ENCODE results near the gene PRKAG2. TPM values are rescaled to one million over a fixed set of nuclear protein-coding genes. Genes with fewer than 3 reads are reported as not detected.

PRKAG2 gene
- polyA plus RNA-seq, 3 donors, result 29.2 to 59.8 (median 30.9) TPM

GRCh38 chr7:151625606-151626005 lies 251.3 kb downstream of the PRKAG2 start:
- Mint-ChIP-seq H3K27ac (peak overlapping the region in 2 of 7 donors; percentile 60 to 70), H3K27me3 (ENCODE audit: low read depth in 3 of 3) (peaks cover 0 to 2% (median 0%) of the 10 kb centered on the region in 3 donors), H3K9me3 (peaks cover 0 to 1% (median 0%) of the 10 kb centered on the region in 7 donors), H3K36me3 (peaks cover 54 to 70% of the 10 kb centered on the region in 2 donors), H3K4me3 (no peak overlapping the region), H3K4me1 (peaks cover 10% of the 10 kb centered on the region)
- Histone ChIP-seq H3K9ac (ENCODE audit: insufficient read depth, low read length, poor library complexity, severe bottlenecking) (no peak overlapping the region), H3K4me3 (replicated peaks in 1 of 3; ENCODE audit: low read depth in 2 of 3, low read length in 3 of 3) (no peak overlapping the region), H3K79me2 (ENCODE audit: insufficient read depth, low read length) (peaks cover 54% of the 10 kb centered on the region), H3K9me3 (replicated peaks in 1 of 2; ENCODE audit: control insufficient read depth in 1 of 2, insufficient read depth in 1 of 2, low read length in 2 of 2) (no peaks in the 10 kb centered on the region), H3K27ac (ENCODE audit: low read depth in 1 of 2, low read length in 2 of 2) (peak overlapping the region in 1 of 2 donors; percentile 6), H2AFZ (ENCODE audit: insufficient read depth, low read depth, low read length, poor library complexity, severe bottlenecking) (no peak overlapping the region), H4K20me1 (ENCODE audit: insufficient read depth, low read length) (peaks cover 96% of the 10 kb centered on the region), H3K4me2 (replicated peaks; ENCODE audit: extremely low read depth, low read length, poor library complexity, severe bottlenecking) (no peak overlapping the region), H3K36me3 (replicated peaks in 1 of 2; ENCODE audit: control insufficient read depth in 1 of 2, insufficient read depth in 2 of 2, low read length in 2 of 2) (peaks cover 23 to 77% of the 10 kb centered on the region in 2 donors), H3K27me3 (ENCODE audit: control insufficient read depth in 2 of 2, insufficient read depth in 2 of 2, low read length in 2 of 2) (no peaks in the 10 kb centered on the region), H3K4me1 (ENCODE audit: control insufficient read depth in 1 of 2, insufficient read depth in 2 of 2, low read length in 2 of 2) (peaks cover 2 to 4% of the 10 kb centered on the region in 2 donors)
- TF ChIP-seq, protein P1, sequence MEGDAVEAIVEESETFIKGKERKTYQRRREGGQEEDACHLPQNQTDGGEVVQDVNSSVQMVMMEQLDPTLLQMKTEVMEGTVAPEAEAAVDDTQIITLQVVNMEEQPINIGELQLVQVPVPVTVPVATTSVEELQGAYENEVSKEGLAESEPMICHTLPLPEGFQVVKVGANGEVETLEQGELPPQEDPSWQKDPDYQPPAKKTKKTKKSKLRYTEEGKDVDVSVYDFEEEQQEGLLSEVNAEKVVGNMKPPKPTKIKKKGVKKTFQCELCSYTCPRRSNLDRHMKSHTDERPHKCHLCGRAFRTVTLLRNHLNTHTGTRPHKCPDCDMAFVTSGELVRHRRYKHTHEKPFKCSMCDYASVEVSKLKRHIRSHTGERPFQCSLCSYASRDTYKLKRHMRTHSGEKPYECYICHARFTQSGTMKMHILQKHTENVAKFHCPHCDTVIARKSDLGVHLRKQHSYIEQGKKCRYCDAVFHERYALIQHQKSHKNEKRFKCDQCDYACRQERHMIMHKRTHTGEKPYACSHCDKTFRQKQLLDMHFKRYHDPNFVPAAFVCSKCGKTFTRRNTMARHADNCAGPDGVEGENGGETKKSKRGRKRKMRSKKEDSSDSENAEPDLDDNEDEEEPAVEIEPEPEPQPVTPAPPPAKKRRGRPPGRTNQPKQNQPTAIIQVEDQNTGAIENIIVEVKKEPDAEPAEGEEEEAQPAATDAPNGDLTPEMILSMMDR (IDR thresholded peaks at IDR 0.05), result no peak
- intact Hi-C loops (cut with micrococcal nuclease), result no loop called here
- DNase-seq, result no peak
- 85% methylated on average over 7 of the region's 9 CpGs for WGBS (ENCODE audit: insufficient coverage)

DNA sequence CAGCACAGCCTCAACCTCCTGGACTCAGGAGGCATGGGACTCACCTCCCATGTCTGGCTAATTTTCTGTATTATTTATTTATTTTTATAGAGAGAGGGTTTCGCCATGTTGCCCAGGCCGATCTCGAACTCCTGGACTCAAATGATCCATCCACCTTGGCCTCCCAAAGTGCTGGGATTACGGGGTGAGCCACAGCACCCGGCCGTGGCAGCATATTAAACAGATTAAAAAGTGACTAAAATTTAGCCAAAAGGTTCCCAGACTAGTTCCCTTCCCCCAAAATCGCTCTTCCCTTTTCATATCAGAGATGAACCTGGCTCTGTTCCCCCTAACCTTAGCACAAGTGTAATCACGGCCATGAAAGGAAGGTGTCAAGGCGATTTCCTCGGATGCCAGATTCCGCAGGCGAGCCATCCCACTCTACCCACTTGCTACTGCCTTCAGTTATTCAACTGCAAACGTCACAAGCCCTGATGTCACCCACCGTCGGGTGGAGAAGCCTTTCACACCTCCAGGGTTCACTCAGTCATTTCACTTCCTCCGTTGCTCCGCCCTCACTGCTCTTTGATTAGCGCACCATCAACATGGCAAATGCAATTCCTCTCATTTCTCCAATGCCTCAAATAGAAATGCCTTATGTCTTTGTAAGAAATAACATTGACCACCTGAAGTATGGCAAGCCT lies 252.5 kb downstream of the PRKAG2 start:
- H3K9ac ChIP-seq (ENCODE audit: insufficient read depth, low read length, poor library complexity, severe bottlenecking), result no peak overlapping the region
- intact Hi-C loops (cut with micrococcal nuclease), result no loop called here
- H3K79me2 ChIP-seq (ENCODE audit: insufficient read depth, low read length), result peaks cover 44% of the 10 kb centered on the region
- H3K9me3 Mint-ChIP-seq, result peaks cover 0 to 1% (median 0%) of the 10 kb centered on the region in 7 donors
- no peak overlapping the region for H3K4me2 ChIP-seq (replicated peaks; ENCODE audit: extremely low read depth, low read length, poor library complexity, severe bottlenecking)
- H3K4me3 ChIP-seq (replicated peaks in 1 of 3; ENCODE audit: low read depth in 2 of 3, low read length in 3 of 3), result no peak overlapping the region
- H3K4me1 Mint-ChIP-seq, result peaks cover 5% of the 10 kb centered on the region
- WGBS (ENCODE audit: insufficient coverage), result 82% methylated on average over 12 of the region's 18 CpGs
- peaks cover 54 to 73% of the 10 kb centered on the region in 2 donors for H3K36me3 Mint-ChIP-seq
- TF ChIP-seq, protein P1 (IDR thresholded peaks at IDR 0.05), result no peak
- H3K4me3 Mint-ChIP-seq, result no peak overlapping the region
- H3K27ac ChIP-seq (ENCODE audit: low read depth in 1 of 2, low read length in 2 of 2), result no peak overlapping the region
- H2AFZ ChIP-seq (ENCODE audit: insufficient read depth, low read depth, low read length, poor library complexity, severe bottlenecking), result no peak overlapping the region
- no peaks in the 10 kb centered on the region for H3K27me3 ChIP-seq (ENCODE audit: control insufficient read depth in 2 of 2, insufficient read depth in 2 of 2, low read length in 2 of 2)
- peaks cover 93% of the 10 kb centered on the region for H4K20me1 ChIP-seq (ENCODE audit: insufficient read depth, low read length)
- H3K27ac Mint-ChIP-seq, result peak overlapping the region in 2 of 7 donors; percentile 3 to 83
- H3K27me3 Mint-ChIP-seq (ENCODE audit: low read depth in 3 of 3), result peaks cover 0 to 2% (median 0%) of the 10 kb centered on the region in 3 donors
- no peaks in the 10 kb centered on the region for H3K4me1 ChIP-seq (ENCODE audit: control insufficient read depth in 1 of 2, insufficient read depth in 2 of 2, low read length in 2 of 2)
- H3K9me3 ChIP-seq (replicated peaks in 1 of 2; ENCODE audit: control insufficient read depth in 1 of 2, insufficient read depth in 1 of 2, low read length in 2 of 2), result no peaks in the 10 kb centered on the region
- peaks cover 27 to 78% of the 10 kb centered on the region in 2 donors for H3K36me3 ChIP-seq (replicated peaks in 1 of 2; ENCODE audit: control insufficient read depth in 1 of 2, insufficient read depth in 2 of 2, low read length in 2 of 2)
- DNase-seq, result no peak
